Measurements from ENCODE around the gene ZNF385A.
A peak's percentile ranks its signal among the peaks of the same experiment; 100 is the strongest.

ZNF385A gene, protein sequence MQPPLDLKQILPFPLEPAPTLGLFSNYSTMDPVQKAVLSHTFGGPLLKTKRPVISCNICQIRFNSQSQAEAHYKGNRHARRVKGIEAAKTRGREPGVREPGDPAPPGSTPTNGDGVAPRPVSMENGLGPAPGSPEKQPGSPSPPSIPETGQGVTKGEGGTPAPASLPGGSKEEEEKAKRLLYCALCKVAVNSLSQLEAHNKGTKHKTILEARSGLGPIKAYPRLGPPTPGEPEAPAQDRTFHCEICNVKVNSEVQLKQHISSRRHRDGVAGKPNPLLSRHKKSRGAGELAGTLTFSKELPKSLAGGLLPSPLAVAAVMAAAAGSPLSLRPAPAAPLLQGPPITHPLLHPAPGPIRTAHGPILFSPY

DNA sequence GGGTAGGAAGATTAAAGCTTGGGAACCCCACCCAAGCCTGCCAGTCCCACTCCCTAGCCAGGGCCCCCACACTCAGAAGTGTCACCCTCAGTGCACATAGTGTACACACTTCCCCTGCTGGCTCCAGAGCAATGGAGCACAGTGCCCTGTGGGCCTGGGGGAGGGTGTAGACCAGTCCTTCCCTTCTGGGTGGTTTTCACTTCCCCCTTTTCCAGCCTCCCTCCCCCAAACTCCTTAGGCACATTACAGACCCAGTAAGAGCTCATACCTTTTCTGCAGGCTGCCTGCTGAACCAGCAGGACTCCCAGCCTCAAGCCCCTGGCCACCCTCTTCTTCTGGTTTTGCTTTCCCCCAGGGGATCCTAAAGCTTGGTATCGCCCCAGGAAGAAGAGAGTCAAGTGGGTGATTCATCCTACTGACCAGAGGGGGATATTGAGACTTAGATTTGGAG is at the start of gene ZNF385A:
TSS of gene ZNF385A (minus strand) at position 143 of the 451 bp plus-strand sequence. CDS start 219 bp downstream, outside the sequence.
- H3K4me3 ChIP-seq (ENCODE audit: low read depth, low read length) = peak within 1 kb of the TSS; percentile 36
- H3K27me3 ChIP-seq (ENCODE audit: control insufficient read depth, insufficient read depth, low read length) = no peaks in the 10 kb centered on the region
- H3K4me1 ChIP-seq (ENCODE audit: control insufficient read depth, insufficient read depth, low read length) = peaks cover 56% of the 10 kb centered on the region

DNA sequence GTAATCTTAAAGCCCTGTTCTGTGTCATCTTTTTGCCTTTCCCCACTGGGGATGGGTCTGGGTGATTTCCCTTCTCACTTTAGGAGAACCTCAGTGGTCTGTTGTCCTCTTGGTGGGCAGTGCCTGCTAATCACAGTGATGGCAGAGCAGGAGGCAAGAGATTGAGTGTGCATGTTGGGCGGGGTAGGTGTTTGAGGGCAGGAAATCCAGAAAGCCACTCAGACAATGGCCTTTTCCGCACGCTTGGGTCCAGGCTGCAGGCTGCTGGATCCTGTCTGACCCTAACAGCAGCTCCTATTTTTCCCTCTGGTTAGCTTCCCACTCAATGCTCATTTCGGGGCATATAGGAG is 48.3 kb upstream of the ZNF385A start:
- Histone ChIP-seq H3K9ac (ENCODE audit: low read depth, low read length) (no peak overlapping the region), H3K36me3 (ENCODE audit: control insufficient read depth, insufficient read depth, low read length) (no peaks in the 10 kb centered on the region), H3K27me3 (ENCODE audit: control insufficient read depth, insufficient read depth, low read length) (peaks cover 55% of the 10 kb centered on the region), H3K9me3 (ENCODE audit: control insufficient read depth, insufficient read depth, low read length) (no peaks in the 10 kb centered on the region), H3K4me1 (ENCODE audit: control insufficient read depth, insufficient read depth, low read length) (peaks cover 20% of the 10 kb centered on the region), H3K4me3 (ENCODE audit: low read depth, low read length) (no peak overlapping the region)

More for the DNA sequence above, at the start of gene ZNF385A:
- no peaks in the 10 kb centered on the region for H3K9me3 ChIP-seq (ENCODE audit: control insufficient read depth, insufficient read depth, low read length)
- peak within 1 kb of the TSS; percentile 60 for H3K9ac ChIP-seq (ENCODE audit: low read depth, low read length)
- peaks cover 4% of the 10 kb centered on the region for H3K36me3 ChIP-seq (ENCODE audit: control insufficient read depth, insufficient read depth, low read length)

DNA sequence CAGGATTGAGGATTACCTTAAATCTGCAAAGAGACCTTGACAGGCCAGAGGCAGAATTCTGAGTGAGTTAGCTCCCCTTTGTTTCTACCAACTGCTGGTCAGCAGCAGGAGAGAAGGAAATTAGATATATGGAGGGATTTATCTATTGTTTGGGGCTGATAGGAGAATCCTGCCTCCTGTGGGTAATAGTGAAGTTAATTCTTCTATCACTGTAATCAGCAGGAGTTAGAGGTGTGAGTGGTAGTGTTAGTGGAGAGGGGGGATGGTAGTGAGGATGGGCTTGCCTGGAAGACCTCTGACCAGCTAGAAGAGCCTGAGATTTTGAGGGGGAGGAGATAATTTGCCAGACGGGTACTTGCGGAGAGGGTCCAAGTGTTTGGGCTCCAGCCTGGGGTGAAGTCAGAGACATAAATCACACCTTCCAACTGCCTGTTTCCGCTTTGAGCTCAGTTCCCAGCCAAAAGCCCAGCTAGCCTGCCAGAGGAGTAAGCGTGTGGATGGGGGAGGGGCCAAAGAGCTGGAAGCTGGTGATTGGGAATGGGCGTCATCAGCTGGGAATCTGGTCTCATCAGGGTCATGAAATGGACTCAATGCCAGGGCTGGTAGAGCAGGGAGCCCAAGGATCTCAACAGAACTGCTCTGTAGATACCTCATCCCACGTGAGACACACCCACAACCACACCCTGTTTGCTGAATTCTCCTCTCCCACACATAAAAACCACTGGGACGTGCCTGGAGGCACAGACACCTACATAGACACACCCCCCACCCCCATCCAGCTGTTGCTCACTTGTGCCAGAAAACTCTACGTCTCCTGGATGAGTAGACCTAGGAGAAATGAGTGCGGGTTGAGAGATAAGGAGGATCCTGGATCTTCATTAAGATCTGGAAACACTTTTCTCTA is 47.6 kb upstream of the ZNF385A start:
- H3K36me3 ChIP-seq (ENCODE audit: control insufficient read depth, insufficient read depth, low read length) = no peaks in the 10 kb centered on the region
- peak overlapping the region; percentile 9 for H3K4me3 ChIP-seq (ENCODE audit: low read depth, low read length)
- no peak overlapping the region for H3K9ac ChIP-seq (ENCODE audit: low read depth, low read length)
- H3K4me1 ChIP-seq (ENCODE audit: control insufficient read depth, insufficient read depth, low read length) = peaks cover 22% of the 10 kb centered on the region
- H3K9me3 ChIP-seq (ENCODE audit: control insufficient read depth, insufficient read depth, low read length) = no peaks in the 10 kb centered on the region
- H3K27me3 ChIP-seq (ENCODE audit: control insufficient read depth, insufficient read depth, low read length) = peaks cover 59% of the 10 kb centered on the region

DNA sequence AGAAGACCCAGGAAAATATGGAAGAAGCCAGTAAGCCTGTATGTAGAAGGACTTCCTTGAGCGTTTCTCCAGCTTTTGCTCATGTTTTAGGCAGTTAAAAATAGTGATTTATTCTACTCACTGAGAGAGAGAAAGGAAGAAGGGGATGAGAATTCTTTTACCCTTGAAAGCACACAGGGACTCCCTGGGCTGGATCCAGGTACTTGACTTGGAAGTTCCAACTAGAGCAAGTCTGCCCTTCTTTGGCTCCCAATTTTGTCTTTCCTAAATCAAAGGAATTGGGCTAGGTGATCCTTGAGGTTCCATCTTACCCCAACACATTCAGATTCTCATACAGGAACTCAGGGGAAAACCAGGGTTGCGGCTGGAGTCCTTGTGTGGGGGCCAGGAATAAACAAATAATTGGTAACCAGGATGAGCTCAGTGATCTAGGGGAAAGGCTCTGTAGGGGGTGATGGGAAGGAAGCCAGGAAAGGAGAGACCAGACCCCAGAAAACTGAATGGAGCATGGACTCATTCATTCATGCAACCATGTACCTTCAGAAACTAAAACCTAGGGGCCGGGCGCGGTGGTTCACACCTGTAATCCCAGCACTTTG is 46.0 kb upstream of the ZNF385A start:
- Histone ChIP-seq H3K27me3 (ENCODE audit: control insufficient read depth, insufficient read depth, low read length) (peaks cover 62% of the 10 kb centered on the region), H3K9ac (ENCODE audit: low read depth, low read length) (no peak overlapping the region), H3K36me3 (ENCODE audit: control insufficient read depth, insufficient read depth, low read length) (no peaks in the 10 kb centered on the region), H3K4me3 (ENCODE audit: low read depth, low read length) (no peak overlapping the region), H3K4me1 (ENCODE audit: control insufficient read depth, insufficient read depth, low read length) (peaks cover 22% of the 10 kb centered on the region), H3K9me3 (ENCODE audit: control insufficient read depth, insufficient read depth, low read length) (no peaks in the 10 kb centered on the region)

DNA sequence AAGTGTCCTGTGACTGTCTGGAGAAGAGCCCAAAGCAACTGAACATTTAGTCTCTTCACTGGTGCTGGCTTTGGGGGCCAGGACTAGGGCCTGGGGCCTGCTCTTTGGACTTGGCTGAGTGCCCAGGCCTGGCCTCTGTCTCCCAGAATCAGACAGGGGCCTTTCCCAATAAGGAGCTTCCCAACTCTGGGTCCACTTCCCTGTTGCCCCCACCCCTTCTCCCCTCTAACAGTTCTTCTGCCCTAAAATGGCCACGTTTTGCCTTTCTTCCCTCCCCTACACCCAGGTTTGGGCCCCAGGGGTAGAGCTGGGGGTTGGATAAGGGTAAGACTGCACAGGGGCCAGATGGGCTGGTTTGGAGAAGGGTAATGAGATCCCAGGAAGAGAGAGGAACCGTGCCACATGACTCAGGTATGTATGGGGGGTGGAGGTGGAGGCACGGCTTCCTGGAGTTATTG is 44.5 kb upstream of the ZNF385A start:
- Histone ChIP-seq H3K9me3 (ENCODE audit: control insufficient read depth, insufficient read depth, low read length) (no peaks in the 10 kb centered on the region), H3K4me3 (ENCODE audit: low read depth, low read length) (no peak overlapping the region), H3K27me3 (ENCODE audit: control insufficient read depth, insufficient read depth, low read length) (peaks cover 77% of the 10 kb centered on the region), H3K9ac (ENCODE audit: low read depth, low read length) (no peak overlapping the region), H3K36me3 (ENCODE audit: control insufficient read depth, insufficient read depth, low read length) (no peaks in the 10 kb centered on the region), H3K4me1 (ENCODE audit: control insufficient read depth, insufficient read depth, low read length) (peaks cover 22% of the 10 kb centered on the region)

DNA sequence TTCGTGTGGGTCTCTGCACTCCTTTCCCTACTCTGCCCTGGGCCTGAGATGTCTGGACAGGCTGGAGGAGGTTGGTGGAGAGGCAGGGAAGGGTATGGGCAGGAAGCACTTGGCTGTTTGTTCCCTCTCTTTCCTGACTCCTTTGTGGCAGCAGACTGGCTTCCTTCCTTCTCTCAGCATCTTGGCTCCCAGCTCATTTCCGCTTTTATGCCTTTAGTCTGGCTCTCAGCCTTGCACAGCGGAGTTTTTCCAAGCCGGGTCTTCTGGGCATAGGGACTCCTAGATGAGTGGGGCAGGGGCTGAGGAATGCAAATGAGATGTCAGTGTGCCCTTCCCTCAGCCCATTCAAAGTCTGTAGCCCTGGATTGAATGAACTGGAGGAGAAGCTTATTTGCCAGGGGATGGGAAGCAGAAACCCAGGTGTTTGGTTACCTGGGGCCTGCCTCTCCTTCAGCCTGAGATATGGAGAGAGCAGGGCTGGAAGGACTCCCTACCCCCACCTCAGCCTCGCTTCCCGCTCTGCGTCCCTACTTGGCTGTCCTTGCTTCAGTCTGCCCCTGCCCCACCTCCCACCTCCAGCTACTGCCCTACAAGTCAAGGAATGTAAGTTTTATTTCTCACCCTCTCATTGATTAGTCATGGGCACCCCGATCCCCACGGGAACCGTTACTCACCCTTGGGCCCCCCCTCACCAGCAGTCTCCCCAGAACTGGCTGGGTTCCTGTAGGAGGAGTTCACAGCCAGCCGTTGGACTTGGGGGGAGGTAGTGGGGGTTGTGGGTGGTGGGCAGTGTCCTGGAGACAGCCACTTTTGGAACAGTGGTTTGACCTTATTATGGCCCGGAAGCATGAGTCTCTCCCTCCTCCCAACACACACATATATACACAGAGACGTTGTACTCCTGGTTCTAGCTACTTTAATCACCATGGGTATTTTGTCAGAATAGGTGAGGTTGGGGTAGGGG is 43.8 kb upstream of the ZNF385A start:
- Histone ChIP-seq H3K27me3 (ENCODE audit: control insufficient read depth, insufficient read depth, low read length) (peaks cover 79% of the 10 kb centered on the region), H3K36me3 (ENCODE audit: control insufficient read depth, insufficient read depth, low read length) (no peaks in the 10 kb centered on the region), H3K4me3 (ENCODE audit: low read depth, low read length) (no peak overlapping the region), H3K4me1 (ENCODE audit: control insufficient read depth, insufficient read depth, low read length) (peaks cover 22% of the 10 kb centered on the region), H3K9ac (ENCODE audit: low read depth, low read length) (no peak overlapping the region), H3K9me3 (ENCODE audit: control insufficient read depth, insufficient read depth, low read length) (no peaks in the 10 kb centered on the region)

DNA sequence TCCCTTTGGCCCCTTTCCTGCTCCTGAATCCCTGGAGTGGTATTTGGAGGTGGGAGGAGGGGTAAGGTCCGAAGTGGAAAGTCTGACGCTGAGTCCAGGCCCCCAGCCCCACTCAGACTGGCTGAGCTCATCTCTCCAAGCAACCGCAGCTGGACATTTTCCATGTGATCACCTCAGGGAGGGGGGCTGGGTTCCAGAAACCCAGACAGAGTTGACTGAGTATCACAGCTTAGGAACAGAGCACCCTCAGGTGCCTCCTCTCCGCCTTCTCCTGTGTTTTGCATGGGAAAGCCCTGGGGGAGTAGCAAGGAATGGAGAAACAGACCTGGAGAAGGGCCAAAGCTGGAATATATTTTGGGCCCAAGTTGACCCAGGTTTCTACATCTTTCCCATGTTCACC is 42.6 kb upstream of the ZNF385A start:
- Histone ChIP-seq H3K36me3 (ENCODE audit: control insufficient read depth, insufficient read depth, low read length) (no peaks in the 10 kb centered on the region), H3K4me1 (ENCODE audit: control insufficient read depth, insufficient read depth, low read length) (peaks cover 18% of the 10 kb centered on the region), H3K4me3 (ENCODE audit: low read depth, low read length) (no peak overlapping the region), H3K27me3 (ENCODE audit: control insufficient read depth, insufficient read depth, low read length) (peaks cover 78% of the 10 kb centered on the region), H3K9me3 (ENCODE audit: control insufficient read depth, insufficient read depth, low read length) (no peaks in the 10 kb centered on the region), H3K9ac (ENCODE audit: low read depth, low read length) (no peak overlapping the region)

DNA sequence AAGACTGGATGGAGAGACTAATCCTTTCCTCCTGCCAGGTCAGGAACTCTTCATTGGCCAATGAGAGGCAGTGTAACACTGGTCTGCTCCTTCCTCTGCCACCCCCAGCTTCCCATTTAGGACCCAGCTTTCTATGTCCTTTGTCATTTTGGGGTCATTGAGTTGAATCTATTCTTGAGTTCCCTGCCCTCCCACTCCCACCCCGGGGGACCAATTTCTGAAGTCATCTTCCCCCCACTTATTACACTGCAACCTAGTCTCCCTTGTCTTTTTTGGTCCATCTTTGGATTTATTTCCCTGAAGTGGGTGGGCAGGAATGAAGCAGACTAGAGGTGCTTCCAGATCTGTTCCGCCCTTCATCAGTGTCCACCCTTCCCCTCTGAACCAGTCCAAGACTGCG is 42.2 kb upstream of the ZNF385A start:
- H3K36me3 ChIP-seq (ENCODE audit: control insufficient read depth, insufficient read depth, low read length) = no peaks in the 10 kb centered on the region
- no peak overlapping the region for H3K9ac ChIP-seq (ENCODE audit: low read depth, low read length)
- peaks cover 80% of the 10 kb centered on the region for H3K27me3 ChIP-seq (ENCODE audit: control insufficient read depth, insufficient read depth, low read length)
- no peak overlapping the region for H3K4me3 ChIP-seq (ENCODE audit: low read depth, low read length)
- H3K9me3 ChIP-seq (ENCODE audit: control insufficient read depth, insufficient read depth, low read length) = no peaks in the 10 kb centered on the region
- peaks cover 15% of the 10 kb centered on the region for H3K4me1 ChIP-seq (ENCODE audit: control insufficient read depth, insufficient read depth, low read length)

DNA sequence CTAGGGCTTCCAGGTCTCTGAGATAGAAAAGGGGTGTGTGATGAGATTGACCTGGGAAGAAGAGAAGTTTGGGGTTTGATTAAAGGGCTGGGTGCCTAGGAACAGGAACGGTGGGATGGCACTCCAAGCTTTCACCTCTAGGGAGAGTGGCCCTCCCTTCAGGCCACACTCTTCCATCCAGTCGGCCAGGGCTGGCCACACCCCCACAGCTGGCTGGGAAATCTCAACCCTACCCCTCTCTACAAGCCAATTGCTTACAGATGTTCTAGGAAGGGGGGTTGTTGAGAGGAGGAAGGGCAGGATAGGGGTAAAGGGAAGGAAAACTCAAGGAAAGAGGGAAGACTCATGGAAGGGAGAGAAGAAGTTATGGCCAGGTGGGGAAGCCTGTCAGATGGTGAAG is 41.2 kb upstream of the ZNF385A start:
- Histone ChIP-seq H3K4me1 (ENCODE audit: control insufficient read depth, insufficient read depth, low read length) (peaks cover 14% of the 10 kb centered on the region), H3K36me3 (ENCODE audit: control insufficient read depth, insufficient read depth, low read length) (no peaks in the 10 kb centered on the region), H3K9ac (ENCODE audit: low read depth, low read length) (no peak overlapping the region), H3K4me3 (ENCODE audit: low read depth, low read length) (no peak overlapping the region), H3K27me3 (ENCODE audit: control insufficient read depth, insufficient read depth, low read length) (peaks cover 78% of the 10 kb centered on the region), H3K9me3 (ENCODE audit: control insufficient read depth, insufficient read depth, low read length) (no peaks in the 10 kb centered on the region)

DNA sequence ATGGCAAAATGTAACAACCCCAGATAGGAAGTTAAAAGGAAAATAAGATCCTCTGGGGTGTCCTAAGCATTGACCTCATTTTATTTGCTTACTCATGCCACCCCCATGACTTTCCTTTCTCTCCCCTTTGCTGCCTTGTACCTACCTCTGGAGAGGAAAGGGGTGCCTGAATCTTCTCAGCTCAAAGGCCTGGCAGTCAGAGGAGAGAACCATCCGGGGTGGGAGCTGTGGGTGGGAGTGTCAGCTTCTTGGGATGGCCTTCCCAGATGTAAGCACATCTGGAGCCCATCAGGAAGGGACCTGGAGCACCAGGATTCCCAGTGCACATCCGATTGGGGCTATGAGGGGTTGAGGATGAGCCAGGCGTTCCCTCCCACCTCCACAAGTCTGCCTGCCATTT is 39.7 kb upstream of the ZNF385A start:
- peaks cover 20% of the 10 kb centered on the region for H3K4me1 ChIP-seq (ENCODE audit: control insufficient read depth, insufficient read depth, low read length)
- no peaks in the 10 kb centered on the region for H3K36me3 ChIP-seq (ENCODE audit: control insufficient read depth, insufficient read depth, low read length)
- no peaks in the 10 kb centered on the region for H3K9me3 ChIP-seq (ENCODE audit: control insufficient read depth, insufficient read depth, low read length)
- H3K9ac ChIP-seq (ENCODE audit: low read depth, low read length) = no peak overlapping the region
- H3K4me3 ChIP-seq (ENCODE audit: low read depth, low read length) = no peak overlapping the region
- H3K27me3 ChIP-seq (ENCODE audit: control insufficient read depth, insufficient read depth, low read length) = peaks cover 70% of the 10 kb centered on the region

DNA sequence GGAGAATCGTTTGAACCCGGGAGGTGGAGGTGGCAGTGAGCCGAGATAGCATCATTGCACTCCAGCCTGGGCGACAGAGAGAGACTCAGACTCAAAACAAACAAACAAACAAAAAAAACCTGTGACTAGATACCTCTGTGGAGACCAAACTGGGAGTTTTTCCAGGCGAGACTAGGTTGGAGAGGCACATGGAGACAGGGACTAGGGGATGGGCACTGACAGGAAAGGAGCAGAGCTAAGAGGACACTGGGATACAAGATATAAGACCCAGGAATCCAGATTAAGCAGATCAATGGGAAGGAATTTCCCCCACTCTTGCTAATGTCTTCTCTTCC is 39.2 kb upstream of the ZNF385A start:
- no peaks in the 10 kb centered on the region for H3K36me3 ChIP-seq (ENCODE audit: control insufficient read depth, insufficient read depth, low read length)
- H3K4me3 ChIP-seq (ENCODE audit: low read depth, low read length) = no peak overlapping the region
- H3K4me1 ChIP-seq (ENCODE audit: control insufficient read depth, insufficient read depth, low read length) = peaks cover 20% of the 10 kb centered on the region
- no peak overlapping the region for H3K9ac ChIP-seq (ENCODE audit: low read depth, low read length)
- H3K27me3 ChIP-seq (ENCODE audit: control insufficient read depth, insufficient read depth, low read length) = peaks cover 68% of the 10 kb centered on the region
- H3K9me3 ChIP-seq (ENCODE audit: control insufficient read depth, insufficient read depth, low read length) = no peaks in the 10 kb centered on the region

All from iPS-15b (cell line).